ENCODE measurements around the gene SRF.

SRF gene

DNA sequence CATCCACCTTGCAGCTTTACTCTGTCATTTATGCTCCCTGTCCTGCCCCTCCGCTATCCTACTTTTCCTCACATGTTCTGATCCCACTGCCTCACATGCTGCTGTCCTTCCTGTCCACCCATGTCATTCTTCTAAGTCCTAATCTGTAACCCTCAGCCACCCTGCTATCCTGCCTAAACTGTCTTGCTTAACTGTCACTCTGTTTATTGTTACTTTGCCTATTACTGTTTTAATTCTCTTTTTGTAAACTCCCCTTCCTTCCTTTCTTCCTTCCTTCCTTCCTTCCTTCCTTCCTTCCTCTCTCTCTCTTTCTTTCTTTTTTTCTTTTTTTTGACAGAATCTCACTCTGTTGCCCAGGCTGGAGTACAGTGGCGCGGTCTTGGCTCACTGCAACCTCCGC, 12.4 kb downstream of the SRF start:
- TF ChIP-seq, protein P1, sequence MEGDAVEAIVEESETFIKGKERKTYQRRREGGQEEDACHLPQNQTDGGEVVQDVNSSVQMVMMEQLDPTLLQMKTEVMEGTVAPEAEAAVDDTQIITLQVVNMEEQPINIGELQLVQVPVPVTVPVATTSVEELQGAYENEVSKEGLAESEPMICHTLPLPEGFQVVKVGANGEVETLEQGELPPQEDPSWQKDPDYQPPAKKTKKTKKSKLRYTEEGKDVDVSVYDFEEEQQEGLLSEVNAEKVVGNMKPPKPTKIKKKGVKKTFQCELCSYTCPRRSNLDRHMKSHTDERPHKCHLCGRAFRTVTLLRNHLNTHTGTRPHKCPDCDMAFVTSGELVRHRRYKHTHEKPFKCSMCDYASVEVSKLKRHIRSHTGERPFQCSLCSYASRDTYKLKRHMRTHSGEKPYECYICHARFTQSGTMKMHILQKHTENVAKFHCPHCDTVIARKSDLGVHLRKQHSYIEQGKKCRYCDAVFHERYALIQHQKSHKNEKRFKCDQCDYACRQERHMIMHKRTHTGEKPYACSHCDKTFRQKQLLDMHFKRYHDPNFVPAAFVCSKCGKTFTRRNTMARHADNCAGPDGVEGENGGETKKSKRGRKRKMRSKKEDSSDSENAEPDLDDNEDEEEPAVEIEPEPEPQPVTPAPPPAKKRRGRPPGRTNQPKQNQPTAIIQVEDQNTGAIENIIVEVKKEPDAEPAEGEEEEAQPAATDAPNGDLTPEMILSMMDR (IDR thresholded peaks at IDR 0.05; ENCODE audit: insufficient read depth, missing control alignments) = no peak
- FAIRE-seq = no peak

DNA sequence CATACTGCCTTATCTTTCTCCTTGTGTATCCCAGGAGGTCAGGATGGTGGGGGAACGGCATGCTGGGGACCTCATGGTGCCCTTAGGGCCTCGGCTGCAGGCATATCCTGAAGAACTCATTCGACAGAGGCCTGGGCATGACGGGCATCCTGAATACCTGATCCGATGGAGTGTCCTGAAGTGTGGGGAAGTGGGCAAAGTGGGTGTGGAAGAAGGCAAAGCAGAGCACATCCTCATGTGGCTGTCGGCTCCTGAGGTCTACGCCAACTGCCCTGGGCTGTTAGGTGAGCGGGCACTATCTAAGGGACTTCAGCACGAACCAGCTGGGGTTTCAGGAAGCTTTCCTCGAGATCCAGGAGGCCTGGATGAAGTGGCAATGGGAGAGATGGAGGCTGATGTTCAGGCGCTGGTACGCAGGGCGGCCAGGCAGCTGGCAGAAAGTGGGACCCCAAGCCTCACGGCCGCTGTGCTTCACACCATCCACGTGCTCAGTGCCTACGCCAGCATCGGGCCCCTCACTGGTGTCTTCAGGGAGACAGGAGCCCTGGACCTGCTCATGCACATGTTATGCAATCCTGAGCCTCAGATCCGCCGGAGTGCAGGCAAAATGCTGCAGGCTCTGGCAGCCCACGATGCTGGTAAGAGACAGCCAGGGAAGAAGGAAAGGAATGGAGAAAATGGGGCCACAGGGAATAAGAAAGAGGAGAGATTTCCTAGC, 13.4 kb downstream of the SRF start:
- TF ChIP-seq, protein P1 (IDR thresholded peaks at IDR 0.05; ENCODE audit: insufficient read depth, missing control alignments) = no peak
- DNase-seq (ENCODE audit: insufficient read length, low spot score) = no peak
- no peak for FAIRE-seq

More for the DNA sequence above, 12.4 kb downstream of the SRF start:
- DNase-seq (ENCODE audit: insufficient read length, low spot score) = no peak

DNA sequence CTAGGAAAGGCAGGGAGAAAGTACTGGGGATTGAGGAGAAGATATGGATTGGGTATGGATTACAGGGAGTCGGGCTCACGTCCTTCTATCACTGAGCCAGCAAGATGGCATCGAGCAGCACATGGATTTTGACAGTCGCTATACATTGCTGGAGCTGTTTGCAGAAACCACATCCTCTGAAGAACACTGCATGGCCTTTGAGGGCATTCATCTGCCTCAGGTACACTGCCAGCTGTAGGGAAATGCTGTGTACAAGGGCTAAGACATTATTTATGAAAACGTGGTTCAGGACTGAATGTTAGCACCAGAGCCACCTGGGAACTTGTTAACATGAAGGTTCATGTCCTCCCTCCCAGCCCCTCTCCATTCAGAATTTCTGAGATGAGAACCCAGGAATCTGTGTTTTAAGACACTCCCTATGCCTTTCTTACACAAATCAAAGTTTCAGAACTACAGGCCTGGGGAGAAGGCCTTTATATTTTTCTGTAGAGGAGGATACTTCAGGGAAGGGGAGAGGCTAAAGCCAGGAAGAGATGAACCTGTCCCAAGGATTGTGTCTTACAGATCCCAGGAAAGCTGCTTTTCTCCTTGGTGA, 14.4 kb downstream of the SRF start:
- TF ChIP-seq, protein P1 (IDR thresholded peaks at IDR 0.05; ENCODE audit: insufficient read depth, missing control alignments) = no peak

DNA sequence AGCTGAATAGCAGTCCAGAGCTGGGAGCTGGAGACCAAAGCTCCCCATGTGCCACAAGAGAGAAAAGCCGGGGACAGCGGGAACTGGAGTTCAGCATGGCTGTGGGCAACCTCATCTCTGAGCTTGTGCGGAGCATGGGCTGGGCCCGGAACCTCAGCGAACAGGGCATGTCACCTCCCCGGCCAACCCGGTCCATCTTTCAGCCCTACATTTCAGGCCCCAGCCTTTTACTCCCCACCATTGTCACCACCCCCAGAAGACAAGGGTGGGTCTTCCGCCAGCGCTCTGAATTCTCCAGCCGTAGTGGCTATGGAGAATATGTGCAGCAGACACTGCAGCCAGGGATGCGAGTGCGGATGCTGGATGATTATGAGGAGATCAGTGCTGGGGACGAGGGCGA, 14.9 kb downstream of the SRF start:
- TF ChIP-seq, protein P1 (IDR thresholded peaks at IDR 0.05; ENCODE audit: insufficient read depth, missing control alignments) = no peak
- no peak for FAIRE-seq
- no peak for DNase-seq (ENCODE audit: insufficient read length, low spot score)

More for the DNA sequence above, 14.4 kb downstream of the SRF start:
- FAIRE-seq = no peak
- no peak for DNase-seq (ENCODE audit: insufficient read length, low spot score)

DNA sequence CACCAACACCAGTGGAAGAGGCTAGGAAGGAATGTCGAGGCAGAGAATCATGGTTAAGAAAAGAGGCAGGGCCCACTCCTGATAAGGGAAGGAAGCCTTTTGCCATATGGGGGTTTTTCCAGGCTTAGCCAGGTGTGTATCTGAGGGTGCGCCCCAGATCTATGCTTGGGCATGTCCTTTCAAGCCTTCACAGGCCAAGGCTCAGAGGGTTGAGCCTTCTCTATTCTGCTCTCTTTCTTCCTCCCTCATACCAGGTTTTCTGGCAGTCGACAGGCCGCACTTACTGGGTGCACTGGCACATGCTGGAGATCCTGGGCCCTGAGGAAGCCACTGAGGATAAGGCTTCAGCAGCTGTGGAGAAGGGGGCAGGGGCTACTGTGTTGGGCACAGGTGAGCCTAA, 15.6 kb downstream of the SRF start:
- TF ChIP-seq, protein P1 (IDR thresholded peaks at IDR 0.05; ENCODE audit: insufficient read depth, missing control alignments) = no peak

DNA sequence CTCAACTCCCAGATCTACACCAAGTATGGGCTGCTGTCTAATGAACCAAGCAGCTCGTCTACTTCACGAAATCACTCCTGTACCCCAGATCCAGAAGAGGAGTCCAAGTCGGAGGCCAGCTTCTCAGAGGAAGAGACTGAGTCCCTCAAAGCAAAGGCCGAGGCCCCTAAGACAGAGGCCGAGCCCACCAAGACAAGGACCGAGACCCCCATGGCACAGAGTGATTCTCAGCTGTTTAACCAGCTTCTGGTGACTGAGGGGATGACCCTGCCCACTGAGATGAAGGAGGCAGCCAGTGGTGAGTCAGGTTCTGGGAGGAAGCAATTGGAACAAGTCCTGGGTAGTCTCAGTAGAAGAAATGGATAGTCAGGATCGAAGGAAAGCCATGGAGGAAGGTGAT, 16.8 kb downstream of the SRF start:
- TF ChIP-seq, protein P1 (IDR thresholded peaks at IDR 0.05; ENCODE audit: insufficient read depth, missing control alignments) = no peak
- no peak for FAIRE-seq
- no peak for DNase-seq (ENCODE audit: insufficient read length, low spot score)

More for the DNA sequence above, 15.6 kb downstream of the SRF start:
- DNase-seq (ENCODE audit: insufficient read length, low spot score) (no peak), FAIRE-seq (no peak)

DNA sequence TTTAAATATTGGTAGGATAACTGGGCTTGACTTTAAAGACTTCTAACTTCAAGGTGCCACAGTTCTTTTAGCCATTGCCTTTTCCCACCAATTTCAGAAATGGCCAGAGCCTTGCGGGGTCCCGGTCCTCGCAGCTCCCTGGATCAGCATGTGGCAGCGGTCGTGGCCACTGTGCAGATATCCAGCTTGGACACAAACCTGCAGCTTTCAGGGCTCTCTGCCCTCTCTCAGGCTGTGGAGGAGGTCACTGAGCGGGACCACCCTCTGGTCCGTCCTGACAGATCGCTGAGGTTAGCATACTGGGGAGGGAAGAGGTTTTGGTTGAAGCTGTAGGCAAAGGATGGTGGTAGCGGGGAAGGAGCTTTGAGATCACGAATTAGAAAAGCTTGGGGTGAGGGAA, 17.4 kb downstream of the SRF start:
- no peak for FAIRE-seq
- TF ChIP-seq, protein P1 (IDR thresholded peaks at IDR 0.05; ENCODE audit: insufficient read depth, missing control alignments) = no peak

More for the DNA sequence above, 17.4 kb downstream of the SRF start:
- DNase-seq (ENCODE audit: insufficient read length, low spot score) = no peak
